Measurements from ENCODE around the gene EBF3.
A peak's percentile ranks its signal among the peaks of the same experiment; 100 is the strongest.

EBF3 gene

GRCh38 chr10:129887986-129888783, 75.9 kb downstream of the EBF3 start:
- DNase-seq: no peak

- no peak for DNase-seq
Observed at GRCh38 chr10:129887381-129887905, 76.6 kb downstream of the EBF3 start.

- DNase-seq: no peak
Observed at GRCh38 chr10:129886263-129886662, 77.8 kb downstream of the EBF3 start.

GRCh38 chr10:129885526-129885925, 78.5 kb downstream of the EBF3 start:
- DNase-seq: no peak

- DNase-seq: no peak
Observed at GRCh38 chr10:129884398-129885078, 79.5 kb downstream of the EBF3 start.

- DNase-seq: no peak
Observed at GRCh38 chr10:129883626-129884397, 80.3 kb downstream of the EBF3 start.

GRCh38 chr10:129883029-129883428, 81.0 kb downstream of the EBF3 start:
- no peak for DNase-seq

GRCh38 chr10:129882291-129883010, 81.6 kb downstream of the EBF3 start:
- no peak for DNase-seq

GRCh38 chr10:129881641-129882040, 82.4 kb downstream of the EBF3 start:
- no peak for DNase-seq

- DNase-seq: no peak
Observed at GRCh38 chr10:129880191-129880870, 83.7 kb downstream of the EBF3 start.

GRCh38 chr10:129879655-129880054, 84.4 kb downstream of the EBF3 start:
- DNase-seq: no peak

GRCh38 chr10:129878835-129879234, 85.2 kb downstream of the EBF3 start:
- no peak for DNase-seq

- peak; percentile 11 for DNase-seq
Observed at GRCh38 chr10:129877773-129878371, 86.2 kb downstream of the EBF3 start.

GRCh38 chr10:129876838-129877237, 87.2 kb downstream of the EBF3 start:
- no peak for DNase-seq

- no peak for DNase-seq
Observed at GRCh38 chr10:129875993-129876726, 87.9 kb downstream of the EBF3 start.

- no peak for DNase-seq
Observed at GRCh38 chr10:129873351-129873750, 90.7 kb downstream of the EBF3 start.

GRCh38 chr10:129871966-129872365, 92.1 kb downstream of the EBF3 start:
- no peak for DNase-seq

GRCh38 chr10:129870961-129871621, 93.0 kb downstream of the EBF3 start:
- DNase-seq: no peak

GRCh38 chr10:129870474-129870757, 93.7 kb downstream of the EBF3 start:
- no peak for DNase-seq
